Endothelial cell of umbilical vein (primary cell): Measurements from ENCODE around the gene SPTB. TPM values are rescaled to one million over a fixed set of nuclear protein-coding genes. Genes with fewer than 3 reads are reported as not detected.

ENCODE experiments used
- BruUV-seq: library from RNA; stranded (reverse); fragments of 400-500 nt; replicated peaks from 2 replicates; lab custom pipeline; 2021; lab: Mats Ljungman, UMichigan
- CTCF ChIA-PET: fragments of 300-600, 350-600 bp; sonication (Branson Sonifier 250); formaldehyde crosslinking; loops from one replicate; lab custom pipeline; 2021; ENCODE audit warnings: antibody characterized with exemption, inconsistent platforms; lab: Charles Lee
- POLR2A ChIA-PET: fragments of 300-600, 350-600 bp; sonication (Branson Sonifier 250); formaldehyde crosslinking; loops from one replicate; lab custom pipeline; 2021; ENCODE audit warnings: antibody characterized with exemption, inconsistent platforms; lab: Charles Lee
- DNase-seq: peaks from one replicate; pipeline ENCODE4 v3.0.0-alpha.2; 2011; ENCODE audit warnings: low read depth, low spot score
- FAIRE-seq: peaks from 2 replicates; lab custom pipeline; 2011; peaks lifted over from hg19 to GRCh38; lab: Jason Lieb, UNC
- H2AFZ ChIP-seq: 2 replicates; pipeline ENCODE4 v1.6.0; 2012; ENCODE audit warnings: low read depth, low read length, control low read depth, inconsistent platforms
- H3K27ac ChIP-seq: 2 replicates; pipeline ENCODE4 v1.5.1; 2011; ENCODE audit warnings: low read depth, mild to moderate bottlenecking, control low read depth, low read length, moderate library complexity; ENCODE audit not compliant: insufficient read depth
- H3K27me3 ChIP-seq, 2 experiments: 2 replicates each; pipeline versions ENCODE4 v1.6.0 to v1.6.1; 2011; ENCODE audit warnings: low read length in 2 of 2, mixed read lengths in 1 of 2; ENCODE audit not compliant: control insufficient read depth in 2 of 2, insufficient read depth in 2 of 2
- H3K36me3 ChIP-seq, 2 experiments: 2 replicates in 1 of 2; 3 replicates in 1 of 2; pipeline ENCODE4 v1.5.1; 2011; ENCODE audit warnings: low read length in 2 of 2, mild to moderate bottlenecking in 1 of 2, moderate library complexity in 1 of 2; ENCODE audit not compliant: control insufficient read depth in 2 of 2, insufficient read depth in 2 of 2; ENCODE audit errors: extremely low read depth in 1 of 2
- H3K4me1 ChIP-seq: 3 replicates; pipeline ENCODE4 v1.5.1; 2011; ENCODE audit warnings: mild to moderate bottlenecking, low read length; ENCODE audit not compliant: control insufficient read depth, insufficient read depth; ENCODE audit errors: extremely low read depth
- H3K4me2 ChIP-seq: 2 replicates; pipeline ENCODE4 v1.6.1; 2011; ENCODE audit warnings: low read length, control low read depth, mixed read lengths; ENCODE audit not compliant: insufficient read depth
- H3K4me3 ChIP-seq, 3 experiments: fragments of 200-600 bp in 1 of 3; sonication (generic), shearing (Covaris generic) in 1 of 3; replicated peaks in 1 of 3; 2 replicates each; pipeline ENCODE4 v1.5.1; 2011 to 2016; ENCODE audit warnings: control low read depth in 3 of 3, low read length in 3 of 3, mild to moderate bottlenecking in 2 of 3, inconsistent platforms in 1 of 3, low read depth in 1 of 3, moderate library complexity in 1 of 3; ENCODE audit not compliant: insufficient read depth in 1 of 3
- H3K79me2 ChIP-seq: 2 replicates; pipeline ENCODE4 v1.6.0; 2012; ENCODE audit warnings: low read length, inconsistent platforms; ENCODE audit not compliant: control insufficient read depth, insufficient read depth
- H3K9ac ChIP-seq: replicated peaks from 2 replicates; pipeline ENCODE3; 2011; ENCODE audit warnings: low read length, control low read depth; ENCODE audit not compliant: insufficient read depth; ENCODE audit errors: extremely low read depth
- H3K9me1 ChIP-seq: replicated peaks from 3 replicates; pipeline ENCODE4 v1.6.0; 2011; ENCODE audit warnings: mild to moderate bottlenecking, low read length; ENCODE audit not compliant: control insufficient read depth, insufficient read depth; ENCODE audit errors: extremely low read depth
- H3K9me3 ChIP-seq: replicated peaks from 2 replicates; pipeline ENCODE4 v1.5.1; 2012; ENCODE audit warnings: low read length, inconsistent platforms; ENCODE audit not compliant: control insufficient read depth, insufficient read depth
- H4K20me1 ChIP-seq: replicated peaks from 2 replicates; pipeline ENCODE3; 2011; ENCODE audit warnings: mild to moderate bottlenecking, low read length; ENCODE audit not compliant: control insufficient read depth, insufficient read depth; ENCODE audit errors: extremely low read depth
- CTCF ChIP-seq, 2 donors: IDR thresholded peaks; 1 replicate in 1 of 2; 2 replicates in 1 of 2; pipeline ENCODE4 v1.5.1; 2011; ENCODE audit warnings: low read length in 2 of 2, mild to moderate bottlenecking in 2 of 2, moderate library complexity in 2 of 2, control low read depth in 1 of 2, inconsistent platforms in 1 of 2, low read depth in 1 of 2; ENCODE audit not compliant: insufficient read depth in 1 of 2; ENCODE audit errors: extremely low read depth in 1 of 2
- EZH2 ChIP-seq: IDR thresholded peaks from 2 replicates; pipeline ENCODE4 v1.6.1; 2012; ENCODE audit warnings: borderline replicate concordance, low read depth, mild to moderate bottlenecking, moderate library complexity, low read length, inconsistent platforms; ENCODE audit not compliant: severe bottlenecking
- FOS ChIP-seq: IDR thresholded peaks from 2 replicates; pipeline ENCODE4 v1.6.1; 2011; ENCODE audit warnings: mild to moderate bottlenecking, low read length, moderate library complexity, borderline replicate concordance; ENCODE audit not compliant: insufficient read depth
- GATA2 ChIP-seq: IDR thresholded peaks from 2 replicates; pipeline ENCODE4 v1.7.0; 2011; ENCODE audit warnings: low read depth, mild to moderate bottlenecking, moderate library complexity, mixed read lengths, low read length; ENCODE audit not compliant: insufficient read length, insufficient read depth
- JUN ChIP-seq: IDR thresholded peaks from 2 replicates; pipeline ENCODE4 v1.6.1; 2011; ENCODE audit warnings: borderline replicate concordance, low read depth; ENCODE audit not compliant: insufficient read length, insufficient read depth
- MAX ChIP-seq: IDR thresholded peaks from 2 replicates; pipeline ENCODE4 v1.6.1; 2011; ENCODE audit not compliant: insufficient read depth, insufficient read length
- MYC ChIP-seq: IDR thresholded peaks from one replicate; pipeline ENCODE4 v1.6.1; 2011; ENCODE audit warnings: mild to moderate bottlenecking, low read depth, low read length
- POLR2A ChIP-seq: IDR thresholded peaks from 2 replicates; pipeline ENCODE4 v1.6.1; 2012; ENCODE audit warnings: low read depth, mild to moderate bottlenecking, control low read depth, low read length
- POLR2AphosphoS5 ChIP-seq: IDR thresholded peaks from 2 replicates; pipeline ENCODE4 v1.6.1; 2012; ENCODE audit warnings: low read depth, mild to moderate bottlenecking, control low read depth, low read length, moderate library complexity; ENCODE audit not compliant: insufficient read depth
- dilution Hi-C: fragments of 300-500 bp; cut with MboI; formaldehyde crosslinking; loops from one replicate; pipeline ENCODE4 v1.15.0; 2019; ENCODE audit warnings: low sequenced_read_pairs; ENCODE audit not compliant: extremely low pct_ligation_motif_present
- intact Hi-C: fragments of 100-400 bp; cut with micrococcal nuclease; formaldehyde crosslinking; loops from one replicate; pipeline ENCODE4 v1.10.0; 2022
- polyA plus RNA-seq, 4 experiments: library from polyadenylated mRNA; depleted of rRNA in 3 of 4; stranded (reverse) in 3 of 4; unstranded in 1 of 4; fragments of >200 nt; gene quantifications; 2 replicates each; pipeline versions ENCODE4 v1.2.1 to v1.2.3, GENCODE V29; 2011 to 2012; ENCODE audit warnings: missing spikeins in 1 of 4
- total RNA-seq: library from RNA; stranded (reverse); gene quantifications from 2 replicates; pipeline ENCODE4 v1.2.3, GENCODE V29; 2021

SPTB gene
- total and polyA plus RNA-seq, 2 donors (not counting 3 experiments of a cell fraction or from before 2014, with no cell fraction given), result 0.03 to 0.07 TPM

- H3K4me2 ChIP-seq, result no peak overlapping the region
- FAIRE-seq, result no peak
- DNase-seq, result no peak
Measured at GRCh38 chr14:64738281-64738804, 141.4 kb downstream of the SPTB start.

More at GRCh38 chr14:64738281-64738804, 141.4 kb downstream of the SPTB start:
- BruUV-seq, result no TSS peak
- Histone ChIP-seq H3K36me3 (peaks cover 0 to 4% of the 10 kb centered on the region in 2 experiments), H3K9ac (no peak overlapping the region), H3K27me3 (no peaks in the 10 kb centered on the region), H3K79me2 (no peaks in the 10 kb centered on the region), H3K4me3 (no peak overlapping the region), H3K27ac (no peak overlapping the region), H3K9me1 (no peaks in the 10 kb centered on the region), H3K9me3 (no peaks in the 10 kb centered on the region), H4K20me1 (no peaks in the 10 kb centered on the region), H2AFZ (no peak overlapping the region), H3K4me1 (no peaks in the 10 kb centered on the region)
- POLR2A ChIA-PET, result no interaction called here
- TF ChIP-seq MAX (no peak), POLR2AphosphoS5 (no peak), CTCF (IDR thresholded peaks at IDR 0.05; ENCODE audit: extremely low read depth in 1 of 2, insufficient read depth in 1 of 2, low read depth in 1 of 2, low read length in 2 of 2) (no peak), FOS (no peak), JUN (no peak), EZH2 (no peak), GATA2 (no peak), POLR2A (no peak), MYC (no peak)
- intact Hi-C loops (no loop called here), dilution Hi-C loops (no loop called here)
- CTCF ChIA-PET, result no interaction called here
